NCI-H748 treated with DMSO at 0.1 percent for 48 hours (cell line): Measurements from ENCODE around the gene RBM28.
"Not testable (repeated sequence)": the region's sequence is repeated elsewhere in the genome, so short reads cannot be mapped to it uniquely, and the experiment has no call there.

ENCODE experiments used
- DNase-seq: peaks from one replicate; lab custom pipeline; 2025; lab: John Stamatoyannopoulos, UW

Gene RBM28

GRCh38 chr7:128281605-128282380 is 61.9 kb downstream of the RBM28 start:
- no peak for DNase-seq

DNA sequence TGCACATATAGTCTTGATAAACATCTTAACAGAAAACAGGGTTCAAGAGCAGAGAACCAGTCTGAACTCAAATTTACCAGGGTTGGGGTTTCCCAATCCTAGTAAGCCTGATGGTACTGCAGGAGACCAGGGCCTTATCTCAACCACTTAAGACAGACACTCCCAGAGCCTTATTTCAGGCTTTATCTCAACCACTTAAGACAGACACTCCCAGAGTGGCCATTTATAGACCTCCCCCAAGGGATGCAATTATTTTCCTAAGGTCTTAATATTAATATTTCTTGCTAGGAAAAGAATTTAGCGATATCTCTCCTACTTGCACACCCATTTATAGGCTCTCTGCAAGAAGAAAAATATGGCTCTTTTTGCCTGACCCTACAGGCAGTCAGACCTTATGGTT is 63.3 kb downstream of the RBM28 start:
- DNase-seq = not testable (repeated sequence)

- DNase-seq = no peak
Measured at GRCh38 chr7:128279124-128279713, 64.5 kb downstream of the RBM28 start.

DNA sequence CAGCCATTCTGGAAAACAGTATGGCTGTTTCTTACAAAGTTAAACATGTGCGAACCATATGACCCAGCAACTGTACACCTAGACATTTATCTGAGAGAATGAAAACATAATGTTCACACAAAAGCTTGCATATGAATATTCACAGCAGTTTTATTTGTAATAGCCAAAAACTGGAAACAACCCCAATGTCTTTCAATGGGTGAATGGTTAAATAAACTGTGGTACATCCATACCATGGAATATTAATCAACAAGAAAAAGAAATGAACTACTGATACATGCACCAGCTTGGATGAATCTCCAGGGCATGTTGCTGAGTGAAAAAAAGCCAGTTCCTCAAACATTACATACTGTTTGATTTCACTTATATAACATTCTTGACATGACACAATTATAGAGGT is 65.3 kb downstream of the RBM28 start:
- no peak for DNase-seq

DNA sequence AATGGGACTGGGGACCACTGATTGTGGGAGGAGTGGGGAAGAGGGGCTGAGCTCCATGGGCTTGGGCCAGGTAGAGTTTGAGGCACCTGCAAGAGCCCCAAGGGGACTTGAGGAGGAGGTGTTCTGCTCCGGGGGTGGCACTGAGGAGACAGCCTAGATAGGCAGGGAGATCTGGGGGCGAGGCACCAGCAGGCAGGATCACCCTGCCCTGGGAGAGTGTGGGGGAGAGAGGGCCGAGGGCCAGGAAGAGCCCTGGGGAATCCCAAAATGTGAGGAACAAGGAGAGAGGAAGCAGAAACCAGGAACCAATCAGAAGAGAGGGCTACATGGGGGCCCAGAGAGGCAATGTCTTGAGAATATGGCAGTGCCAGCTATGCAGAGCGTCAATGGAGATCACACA is 68.0 kb downstream of the RBM28 start:
- DNase-seq = no peak

GRCh38 chr7:128274884-128275603 is 68.7 kb downstream of the RBM28 start:
- DNase-seq = no peak

DNA sequence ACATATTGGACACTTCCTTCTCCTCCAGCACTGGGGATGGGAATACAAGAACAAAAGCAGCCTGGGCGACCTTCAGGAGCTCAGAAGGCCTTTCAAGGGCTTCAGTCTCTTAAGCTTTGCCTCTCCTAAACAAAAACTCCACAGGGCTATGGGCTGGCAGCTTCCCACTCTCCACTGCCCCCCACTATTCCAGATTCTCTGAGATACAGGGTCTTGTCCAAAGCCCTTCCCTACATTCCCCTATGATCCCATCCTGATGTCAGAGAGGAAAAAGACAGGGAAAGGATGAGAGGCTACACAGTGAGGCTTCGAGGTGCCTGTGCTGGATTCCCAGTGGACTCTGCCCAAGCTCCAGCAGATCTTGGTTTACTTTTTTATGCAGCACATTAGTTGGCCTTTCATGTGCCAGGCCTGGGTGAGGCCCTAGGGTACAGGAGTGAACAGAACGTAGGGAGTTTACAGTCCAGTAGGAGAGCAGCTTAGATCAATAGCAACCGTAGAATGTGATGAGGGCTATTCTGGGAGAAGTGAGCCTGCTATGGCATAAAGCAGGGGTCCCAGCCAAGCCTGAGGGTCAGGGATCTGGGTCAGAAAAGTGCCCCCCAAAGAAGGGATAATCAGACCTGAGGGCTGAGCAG is 69.3 kb downstream of the RBM28 start:
- DNase-seq = no peak

GRCh38 chr7:128271942-128272481 is 71.7 kb downstream of the RBM28 start:
- no peak for DNase-seq

- DNase-seq = no peak
Measured at GRCh38 chr7:128271471-128271941, 72.2 kb downstream of the RBM28 start.

DNA sequence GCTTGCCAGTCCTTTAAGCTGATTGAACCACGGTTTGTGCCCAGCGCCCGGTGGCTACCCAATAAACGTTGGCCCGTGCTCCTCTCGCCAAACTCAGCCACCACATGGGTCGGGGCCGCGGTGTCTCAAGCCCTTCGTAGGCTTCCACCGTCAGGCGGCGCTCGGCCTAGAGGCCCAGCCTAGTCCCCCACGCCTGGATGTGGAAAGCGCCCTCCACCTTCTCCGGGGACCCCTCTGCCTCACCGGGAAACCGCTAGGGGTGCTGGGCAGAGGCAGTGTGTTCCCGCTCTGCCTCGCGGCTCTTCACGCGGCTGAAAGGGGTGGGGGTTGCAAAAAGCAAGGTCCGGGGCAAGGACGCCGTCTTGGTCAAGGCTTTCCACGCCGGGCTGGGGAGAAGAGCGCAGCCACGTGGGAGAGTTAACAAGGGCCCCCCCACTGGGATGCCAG is 72.9 kb downstream of the RBM28 start:
- DNase-seq = no peak

- DNase-seq = no peak
Measured at GRCh38 chr7:128268233-128268632, 75.5 kb downstream of the RBM28 start.

DNA sequence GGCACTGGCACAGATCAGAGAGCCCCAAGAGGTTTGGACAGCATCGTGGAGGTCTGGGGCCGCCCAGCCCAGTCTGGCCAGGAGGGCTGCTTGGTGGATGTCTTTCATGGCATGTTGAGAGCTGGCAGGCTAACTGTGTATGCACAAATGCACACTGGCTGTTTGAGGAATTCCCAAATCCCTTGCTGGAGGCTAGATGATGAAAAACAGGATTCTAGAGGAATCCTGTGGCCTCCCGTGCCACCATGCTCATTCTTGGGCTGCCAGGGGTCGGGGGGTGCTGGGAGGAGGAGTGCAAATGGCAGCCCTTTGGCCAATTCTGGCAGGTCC is 76.1 kb downstream of the RBM28 start:
- DNase-seq = no peak

DNA sequence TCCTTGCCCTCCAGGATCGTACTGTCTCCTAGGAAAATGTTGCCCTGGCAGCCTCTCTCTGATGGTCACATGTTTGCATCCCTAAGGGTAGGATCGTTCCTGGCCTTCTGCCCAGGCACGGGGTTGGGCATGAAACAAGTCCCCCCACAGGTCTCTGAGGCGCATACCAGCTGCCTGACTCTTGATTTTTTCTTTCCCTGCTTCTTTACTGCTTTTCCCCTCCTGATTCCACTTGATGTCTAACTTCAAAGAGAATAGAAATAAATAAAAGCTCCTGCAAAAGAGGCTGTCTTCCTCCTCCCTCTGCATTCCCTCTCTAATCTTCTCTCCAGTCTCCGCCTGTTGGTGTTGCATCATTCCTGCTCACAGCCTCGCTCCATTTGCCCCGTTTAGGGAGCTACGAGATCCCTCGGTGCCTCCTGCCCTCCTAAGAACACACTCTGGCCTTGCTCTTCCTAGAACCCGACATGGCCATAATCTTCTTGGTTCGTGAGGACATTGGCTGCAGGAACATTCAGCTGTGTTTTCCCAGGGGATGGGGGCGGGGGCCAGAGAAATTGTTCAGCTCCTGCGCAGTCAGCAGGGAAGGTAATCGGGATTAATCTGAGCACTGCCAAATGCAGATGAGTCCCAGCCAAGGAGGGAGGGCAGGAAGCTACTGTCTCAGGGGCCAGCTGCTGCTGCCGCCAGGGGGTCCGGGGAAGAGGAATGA is 76.7 kb downstream of the RBM28 start:
- no peak for DNase-seq

DNA sequence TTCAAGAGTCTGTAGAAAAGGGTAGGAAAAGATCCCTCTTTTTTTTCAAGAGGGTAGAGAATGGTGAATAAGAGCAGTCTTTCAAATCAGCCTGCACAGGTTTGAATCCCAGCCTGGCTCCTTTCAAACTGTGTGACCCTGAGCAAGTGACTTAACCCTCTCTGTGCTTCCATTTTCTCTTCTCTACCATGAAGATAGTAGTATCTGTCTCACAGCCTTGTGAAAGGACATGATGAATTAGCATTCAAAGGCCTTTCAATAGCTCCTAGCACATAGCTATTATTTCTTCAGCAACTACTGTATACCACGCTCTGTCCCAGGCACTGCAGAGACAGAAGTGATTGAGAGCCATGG is 77.2 kb downstream of the RBM28 start:
- no peak for DNase-seq

GRCh38 chr7:128265906-128266300 is 77.8 kb downstream of the RBM28 start:
- DNase-seq = no peak

DNA sequence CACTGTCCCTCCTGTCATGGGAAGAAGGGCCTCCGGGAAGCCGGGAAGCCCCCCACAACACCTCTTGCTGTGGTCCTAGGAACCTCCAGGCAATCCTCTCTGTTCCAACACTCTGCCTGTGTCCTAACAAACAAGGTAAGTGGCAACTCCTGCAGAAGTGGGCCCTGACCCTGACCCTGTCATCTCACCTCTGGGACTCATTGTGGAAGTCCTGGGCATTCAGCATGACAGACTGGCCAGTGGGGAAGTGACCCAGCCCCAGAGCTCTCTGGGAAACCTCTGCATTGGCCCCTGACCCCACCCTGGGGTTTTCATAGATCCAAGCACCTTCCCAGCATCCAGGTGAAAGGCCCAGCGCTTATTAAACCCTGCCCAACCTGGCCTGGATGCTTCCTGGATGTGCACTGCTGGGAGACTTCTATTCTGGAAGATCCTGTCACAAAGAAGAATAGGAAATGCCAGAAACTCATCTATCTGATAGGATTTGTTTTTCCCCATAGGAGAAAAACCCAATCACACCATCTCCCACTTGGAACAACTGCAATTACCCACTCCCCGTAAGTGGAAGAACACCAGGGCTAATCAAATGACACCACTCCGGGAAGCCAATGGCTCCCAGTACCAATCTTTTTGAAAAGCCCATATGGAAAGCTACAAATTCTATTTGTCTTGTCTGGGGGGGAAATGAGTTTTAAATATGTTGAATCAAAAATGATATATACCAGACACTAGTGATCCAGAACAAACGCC is 78.4 kb downstream of the RBM28 start:
- no peak for DNase-seq

DNA sequence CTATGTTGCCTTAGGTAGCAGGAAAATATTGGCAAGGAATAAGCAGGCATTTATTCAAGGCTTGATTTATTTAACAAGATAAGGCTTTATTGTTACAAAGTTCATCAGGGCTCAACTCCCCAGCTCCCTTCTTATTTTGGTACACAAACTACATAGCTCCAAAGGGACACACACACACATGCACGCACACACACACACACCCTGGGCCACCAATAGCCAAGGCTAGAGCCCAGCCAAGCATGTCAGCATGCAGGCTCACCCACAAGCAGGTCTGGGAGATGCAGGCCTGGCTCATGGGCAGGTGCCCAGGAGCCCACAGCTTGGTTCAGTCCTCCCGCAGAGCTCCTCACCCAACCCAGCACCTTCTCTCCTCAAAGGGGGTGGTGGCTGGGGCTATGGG is 79.2 kb downstream of the RBM28 start:
- DNase-seq = no peak

GRCh38 chr7:128263420-128263819 is 80.3 kb downstream of the RBM28 start:
- no peak for DNase-seq

DNA sequence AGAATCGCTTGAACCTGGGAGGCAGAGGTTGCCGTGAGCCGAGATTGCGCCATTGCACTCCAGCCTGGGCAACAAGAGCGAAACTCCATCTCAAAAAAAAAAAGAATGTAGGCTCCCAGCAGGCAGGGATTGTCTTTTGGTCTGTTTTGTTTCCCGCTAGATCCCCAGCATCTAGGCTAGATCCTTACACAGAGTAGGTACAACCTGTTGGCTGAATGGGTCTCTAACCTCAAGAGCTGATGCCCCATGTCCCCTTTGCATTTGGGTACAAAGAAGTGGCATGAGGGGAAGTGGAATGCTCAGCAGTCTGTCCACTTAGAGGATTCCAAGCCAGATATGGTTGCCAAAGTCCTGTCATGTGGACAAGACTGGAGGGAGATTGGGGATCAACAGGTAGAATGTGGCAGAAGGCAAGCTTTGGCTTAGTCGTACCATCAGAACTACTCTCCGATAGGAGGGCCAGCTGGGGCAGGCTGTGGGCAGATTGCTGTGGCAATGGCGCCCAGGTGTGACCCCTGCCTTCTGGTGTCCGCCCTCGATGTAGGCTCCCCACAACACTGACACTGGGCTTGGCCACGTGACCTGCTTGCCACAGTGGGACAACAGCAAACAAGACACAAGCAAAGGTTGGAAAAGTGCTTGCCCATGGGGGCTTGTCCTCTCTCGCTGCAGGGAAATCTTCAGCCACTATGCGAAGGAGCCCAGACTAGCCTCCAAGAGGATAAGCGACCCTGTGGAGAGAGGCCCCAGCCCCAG is 81.3 kb downstream of the RBM28 start:
- DNase-seq = no peak

- DNase-seq = no peak
Measured at GRCh38 chr7:128260069-128260795, 83.5 kb downstream of the RBM28 start.
